Activated CD8-positive, alpha-beta memory T cell treated with anti-CD3 and anti-CD28 coated beads, Interleukin-2, amount 50 U/mL, for 1 hour (primary cell): Measurements from ENCODE around the gene ZKSCAN5.
"Not testable (repeated sequence)": the region's sequence is repeated elsewhere in the genome, so short reads cannot be mapped to it uniquely, and the experiment has no call there.

Experiments used
- DNase-seq: peaks from one replicate; pipeline ENCODE4 v3.0.0-alpha.2; 2020; ENCODE audit errors: extremely low read depth

Gene ZKSCAN5

DNA sequence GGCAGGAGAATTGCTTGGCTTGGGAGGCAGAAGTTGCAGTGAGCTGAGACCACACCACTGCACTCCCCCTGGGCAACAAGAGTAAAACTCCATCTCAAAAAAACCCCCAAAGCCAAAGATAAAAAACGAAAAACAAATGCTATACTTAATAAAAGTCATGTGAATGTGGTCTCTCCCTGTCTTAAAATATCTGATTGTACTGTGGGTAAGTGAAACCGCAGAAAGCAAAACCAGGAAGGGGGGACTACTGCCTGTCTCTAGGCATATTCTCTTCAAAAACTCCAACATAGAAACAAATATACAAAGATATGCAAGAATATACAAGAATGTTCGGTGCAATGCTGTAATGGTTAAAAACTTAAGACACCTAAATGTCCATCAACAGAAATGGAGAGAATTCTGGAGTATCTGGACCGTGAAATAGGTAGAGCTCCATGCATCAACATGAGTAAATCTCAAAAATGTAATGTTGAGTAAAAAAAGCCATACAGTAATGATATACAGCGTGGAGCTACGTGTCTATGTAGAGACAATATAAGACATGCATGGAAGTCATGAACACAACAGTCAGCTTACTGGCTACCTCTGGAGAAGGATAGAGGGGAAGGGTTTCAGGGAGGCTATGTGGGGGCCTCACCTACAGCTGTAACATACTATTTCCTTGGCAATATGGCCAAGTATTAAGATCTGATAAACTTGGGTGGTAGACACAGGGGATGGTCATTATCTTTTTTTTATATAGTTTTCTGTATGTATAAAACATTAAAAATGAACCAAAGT, 6.5 kb upstream of the ZKSCAN5 start:
- DNase-seq, result no peak

DNA sequence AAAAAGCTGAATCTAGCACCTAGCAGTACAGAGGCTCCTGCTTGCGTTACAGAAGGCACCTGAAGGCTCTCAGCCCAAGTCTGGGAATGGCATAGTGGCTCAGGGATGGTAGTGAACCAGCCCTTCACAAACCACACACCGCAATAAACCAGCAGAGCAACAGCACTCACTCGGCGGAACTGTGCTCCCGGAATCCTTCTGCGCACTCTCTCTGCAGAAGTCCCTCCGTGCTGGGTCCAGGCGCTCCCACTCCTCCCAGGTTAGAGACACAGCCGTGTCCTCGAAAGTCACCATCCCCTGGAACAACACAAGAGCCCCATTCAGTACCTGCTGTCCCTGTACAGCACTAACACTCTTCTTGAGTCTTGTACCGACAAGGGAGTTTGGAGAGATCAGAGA, 5.9 kb upstream of the ZKSCAN5 start:
- no peak for DNase-seq

DNA sequence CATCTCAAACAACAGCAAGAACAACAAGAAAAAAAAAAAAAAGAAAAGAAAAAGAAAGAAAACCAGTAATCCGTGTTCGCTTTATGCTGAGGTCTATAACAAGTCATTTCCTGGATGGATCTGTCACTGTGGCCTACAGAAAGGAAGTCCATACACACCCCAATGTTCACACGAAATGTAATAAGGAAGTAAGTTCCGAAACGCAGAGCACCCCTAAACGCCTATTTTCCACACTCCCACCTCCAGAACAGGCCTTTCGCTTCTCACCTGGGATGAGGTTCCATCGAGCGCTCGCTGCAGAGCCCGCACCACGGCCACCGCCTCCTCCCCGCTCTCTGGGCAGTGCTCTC, 5.1 kb upstream of the ZKSCAN5 start:
- DNase-seq, result no peak

DNA sequence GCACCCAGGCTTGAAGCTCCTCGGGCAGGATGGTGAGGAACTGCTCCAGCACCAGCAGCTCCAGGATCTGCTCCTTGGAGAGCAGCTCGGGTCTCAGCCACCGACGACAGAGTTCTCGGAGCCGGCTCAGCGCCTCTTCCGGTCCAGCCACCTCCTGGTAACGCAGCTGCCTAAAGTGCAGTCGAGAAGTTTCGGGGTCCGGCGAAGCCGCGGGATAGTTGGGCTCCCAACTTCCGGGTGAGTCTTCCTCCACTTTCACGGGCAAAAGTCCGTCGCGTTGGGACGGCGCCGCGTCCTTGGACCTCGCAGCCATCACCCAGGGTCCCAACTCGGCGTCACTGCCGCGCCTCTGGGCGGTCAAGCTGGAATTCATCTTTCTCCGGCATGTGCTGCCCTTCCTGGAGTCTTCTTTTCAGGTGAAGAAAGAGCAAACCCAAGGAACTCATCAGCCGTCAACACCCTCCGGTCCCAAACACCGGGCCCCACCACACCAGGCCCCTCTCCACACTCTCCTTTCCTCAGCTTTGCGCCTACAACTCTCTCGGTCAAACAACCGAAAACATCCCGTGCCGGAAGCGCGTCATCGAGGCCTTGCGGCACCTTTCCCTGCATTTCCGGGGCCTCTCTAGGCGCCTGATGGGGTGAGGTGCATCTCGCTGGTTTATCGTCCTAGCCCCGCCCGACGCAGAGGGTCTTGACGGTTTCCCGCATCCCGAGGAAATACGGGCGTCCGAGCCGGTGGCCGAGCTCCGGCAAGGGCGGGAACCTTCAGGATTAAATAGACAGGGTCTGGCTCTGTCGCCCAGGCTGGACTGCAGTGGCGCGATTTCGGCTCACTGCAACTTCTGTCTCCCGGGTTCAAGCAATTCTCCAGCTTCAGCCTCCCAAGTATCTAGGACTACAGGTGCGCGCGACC, 4.5 kb upstream of the ZKSCAN5 start, which contains the start of gene ZNF394:
TSS of gene ZNF394 (minus strand) at position 561 of the 916 bp plus-strand sequence. CDS start at position 373, 188 bp downstream.
- DNase-seq, result peak; percentile 70

DNA sequence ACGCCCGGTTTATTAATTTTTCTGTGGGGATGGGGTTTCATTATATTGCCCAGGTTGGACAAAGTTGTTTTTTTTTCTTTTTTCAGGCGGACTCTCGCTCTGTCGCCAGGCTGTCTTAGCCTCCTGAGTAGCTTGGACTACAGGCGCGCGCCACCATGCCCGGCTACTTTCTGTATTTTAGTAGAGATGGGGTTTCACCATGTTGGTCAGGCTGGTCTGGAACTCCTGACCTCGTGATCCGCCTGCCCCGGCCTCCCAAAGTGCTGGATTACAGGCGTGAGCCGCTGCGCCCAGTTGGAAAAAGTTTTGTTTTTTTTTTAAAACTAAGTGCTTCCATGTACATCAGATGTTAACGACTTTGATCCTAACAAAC, 3.8 kb upstream of the ZKSCAN5 start:
- DNase-seq, result no peak

DNA sequence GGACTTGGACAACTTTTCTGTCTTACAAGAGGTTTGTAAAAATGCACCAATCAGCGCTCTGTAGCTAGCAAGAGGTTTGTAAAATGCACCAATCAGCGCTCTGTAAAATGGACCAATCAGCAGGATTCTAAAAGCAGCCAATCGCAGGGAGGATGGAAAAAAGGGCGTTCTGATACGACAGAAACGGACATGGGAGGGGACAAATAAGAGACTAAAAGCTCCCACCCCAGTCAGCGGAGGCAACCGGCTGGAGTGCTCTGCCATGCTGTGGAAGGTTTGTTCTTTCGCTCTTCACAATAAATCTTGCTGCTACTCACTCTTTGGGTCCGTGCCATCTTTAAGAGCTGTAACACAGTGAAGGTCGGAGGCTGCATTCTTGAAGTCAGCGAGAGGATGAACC, 3.2 kb upstream of the ZKSCAN5 start:
- DNase-seq, result not testable (repeated sequence)

DNA sequence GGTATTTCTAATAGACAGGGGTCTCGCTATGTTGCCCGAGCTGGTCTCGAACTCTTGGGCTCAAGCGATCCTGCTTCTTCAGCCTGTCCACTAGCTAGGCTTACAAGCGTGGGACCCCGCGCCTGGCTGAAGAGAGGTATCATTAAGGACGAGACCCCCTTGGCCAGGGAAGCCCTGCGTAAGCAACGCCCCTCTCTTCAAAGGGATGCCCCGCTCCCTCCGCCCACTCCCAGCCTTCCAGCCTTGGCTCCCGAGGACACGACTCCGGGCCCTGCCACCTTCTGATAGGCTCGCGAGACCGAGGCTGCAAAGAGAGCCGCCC, 220 bp upstream of the ZKSCAN5 start:
- DNase-seq, result no peak

DNA sequence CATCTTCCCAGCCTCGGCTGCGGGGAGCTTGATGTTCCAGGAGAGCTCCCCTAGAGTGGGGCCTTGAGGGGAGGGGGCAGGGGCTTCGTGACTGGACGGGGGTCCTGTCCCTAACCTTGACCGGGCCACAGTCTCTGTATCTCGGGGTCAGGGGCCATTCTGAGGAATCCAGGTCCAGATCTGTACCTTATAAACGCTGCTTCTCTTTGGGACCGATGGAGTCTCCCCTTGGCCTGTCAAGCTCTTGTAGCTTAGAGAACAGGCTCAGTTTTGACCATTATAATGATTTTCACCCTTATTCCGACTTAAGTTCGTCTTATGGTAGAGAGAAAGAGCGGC, 831 bp downstream of the ZKSCAN5 start:
- DNase-seq, result no peak

DNA sequence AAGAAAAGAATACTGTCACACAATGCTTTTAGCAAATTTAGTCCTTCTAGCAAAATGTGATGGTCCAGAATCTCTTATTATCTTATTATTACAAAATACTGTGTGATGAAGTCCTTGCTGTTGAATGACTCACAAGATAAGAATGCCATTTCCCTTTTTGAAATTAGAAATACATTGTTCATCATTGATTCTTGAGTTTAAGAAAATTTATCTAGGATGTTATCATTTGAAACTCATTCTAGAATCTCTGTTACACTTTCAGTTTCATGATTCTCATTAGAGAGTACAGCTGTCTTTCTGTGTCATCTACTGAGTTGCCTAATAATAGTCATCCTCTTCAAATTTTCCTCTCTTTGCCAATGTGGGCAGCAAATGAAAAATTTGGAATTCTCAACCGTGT, 9.6 kb downstream of the ZKSCAN5 start:
- DNase-seq, result no peak

DNA sequence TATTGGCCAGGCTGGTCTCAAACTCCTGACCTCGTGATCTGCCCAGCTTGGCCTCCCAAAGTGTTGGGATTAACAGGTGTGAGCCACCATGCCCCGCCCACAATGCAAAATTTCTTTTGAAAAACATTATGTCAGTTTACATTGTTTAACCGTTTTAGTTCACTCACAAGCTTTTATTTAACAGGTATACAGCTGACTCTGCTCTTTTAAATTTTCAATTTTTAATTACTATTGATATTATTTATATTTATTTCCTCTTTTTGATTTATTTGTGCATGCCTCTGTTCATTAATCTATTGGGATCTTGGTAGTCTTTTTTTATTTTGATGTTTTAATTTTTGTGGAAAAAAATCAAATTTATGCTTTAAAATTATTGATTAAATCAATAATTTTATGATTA, 16.9 kb downstream of the ZKSCAN5 start:
- DNase-seq, result no peak

DNA sequence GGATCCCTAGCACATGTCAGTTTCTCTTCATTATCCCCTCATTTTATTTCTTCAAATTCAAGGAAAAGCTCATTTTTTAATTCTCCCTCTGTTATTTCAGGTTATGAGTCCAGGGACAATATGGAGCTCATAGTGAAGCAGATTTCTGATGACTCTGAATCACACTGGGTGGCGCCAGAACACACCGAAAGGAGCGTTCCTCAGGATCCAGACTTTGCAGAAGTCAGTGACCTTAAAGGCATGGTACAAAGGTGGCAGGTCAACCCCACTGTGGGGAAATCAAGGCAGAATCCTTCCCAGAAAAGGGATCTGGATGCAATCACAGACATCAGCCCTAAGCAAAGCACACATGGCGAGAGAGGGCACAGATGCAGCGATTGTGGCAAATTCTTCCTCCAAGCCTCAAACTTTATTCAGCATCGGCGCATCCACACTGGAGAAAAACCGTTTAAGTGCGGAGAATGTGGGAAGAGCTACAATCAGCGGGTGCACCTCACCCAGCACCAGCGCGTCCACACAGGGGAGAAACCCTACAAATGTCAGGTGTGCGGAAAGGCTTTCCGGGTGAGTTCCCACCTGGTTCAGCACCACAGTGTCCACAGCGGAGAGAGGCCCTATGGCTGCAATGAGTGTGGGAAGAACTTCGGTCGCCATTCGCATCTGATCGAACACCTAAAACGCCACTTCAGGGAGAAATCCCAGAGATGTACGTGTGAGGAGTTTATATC, 21.4 kb downstream of the ZKSCAN5 start:
- no peak for DNase-seq

DNA sequence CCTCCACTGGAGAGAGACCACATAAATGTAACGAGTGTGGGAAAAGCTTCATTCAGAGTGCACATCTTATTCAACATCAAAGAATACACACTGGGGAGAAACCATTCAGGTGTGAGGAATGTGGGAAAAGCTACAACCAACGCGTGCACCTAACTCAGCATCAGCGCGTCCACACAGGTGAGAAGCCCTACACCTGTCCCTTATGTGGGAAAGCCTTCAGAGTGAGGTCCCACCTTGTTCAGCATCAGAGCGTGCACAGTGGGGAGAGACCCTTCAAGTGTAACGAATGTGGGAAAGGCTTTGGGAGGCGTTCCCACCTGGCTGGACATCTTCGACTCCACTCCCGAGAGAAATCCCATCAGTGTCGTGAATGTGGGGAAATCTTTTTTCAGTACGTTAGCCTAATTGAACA, 26.9 kb downstream of the ZKSCAN5 start:
- no peak for DNase-seq

DNA sequence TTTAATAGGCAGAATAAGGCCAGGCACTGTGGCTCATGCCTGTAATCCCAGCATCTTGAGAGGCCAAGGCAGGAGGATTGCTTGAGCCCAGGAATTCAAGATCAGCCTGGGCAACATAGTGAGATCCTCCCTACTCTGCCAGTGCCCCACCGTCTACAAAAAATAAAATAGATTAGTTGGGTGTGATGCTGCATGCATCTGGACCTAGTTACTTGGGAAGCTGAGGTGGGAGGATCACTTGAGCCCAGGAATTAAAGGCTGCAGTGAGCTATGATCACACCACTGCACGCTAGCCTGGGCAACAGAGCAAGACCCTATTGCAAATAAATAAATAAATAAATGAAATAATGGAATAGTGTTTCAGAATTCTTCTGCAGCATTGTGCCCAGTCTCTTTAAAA, 31.2 kb downstream of the ZKSCAN5 start:
- DNase-seq, result no peak

DNA sequence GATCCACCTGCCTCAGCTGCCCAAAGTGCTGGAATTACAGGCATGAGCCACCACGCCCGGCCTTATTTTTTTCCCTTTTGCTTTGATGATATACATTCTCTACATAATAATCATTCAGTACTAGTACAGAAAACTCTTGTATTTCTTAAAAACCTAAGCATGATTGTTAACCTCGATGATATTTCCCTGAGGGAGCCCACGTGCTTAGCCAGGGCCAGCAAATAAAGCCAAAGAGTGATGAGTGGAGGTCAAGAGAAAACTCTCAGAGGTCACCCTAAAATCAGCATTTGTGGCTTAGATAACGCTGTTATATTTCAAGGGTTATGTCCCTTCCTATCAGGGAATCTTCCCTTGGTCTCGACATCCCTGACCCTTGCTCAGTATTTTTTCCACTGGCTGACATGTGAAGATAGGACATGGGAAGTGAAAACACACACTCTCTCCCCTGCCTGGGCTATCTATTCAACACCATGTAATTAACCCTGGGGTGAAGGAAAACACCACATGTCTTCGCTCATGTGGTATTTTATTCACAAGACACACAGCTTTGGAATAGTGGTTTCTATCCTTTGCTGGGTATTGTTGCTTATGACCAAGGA, 34.9 kb downstream of the ZKSCAN5 start:
- no peak for DNase-seq

DNA sequence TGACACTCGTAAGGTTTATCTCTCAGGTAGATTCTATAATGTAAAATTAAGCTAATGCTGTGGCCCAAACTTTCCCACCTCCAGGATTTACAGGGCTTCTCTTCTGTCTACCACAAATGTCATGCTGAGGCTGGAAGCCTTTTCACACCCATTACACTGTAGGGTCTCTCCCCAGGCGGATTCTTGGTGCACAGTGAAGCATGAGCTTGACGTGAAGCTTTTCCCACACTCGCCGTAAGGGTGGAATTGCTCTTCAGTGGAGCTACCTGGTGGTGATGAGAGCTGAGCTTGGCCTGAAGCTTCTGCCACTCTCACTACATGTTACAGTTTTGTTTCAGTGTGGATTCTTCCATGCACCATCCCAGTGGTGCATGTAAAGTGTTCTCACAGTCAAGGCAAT, 36.1 kb downstream of the ZKSCAN5 start:
- no peak for DNase-seq

DNA sequence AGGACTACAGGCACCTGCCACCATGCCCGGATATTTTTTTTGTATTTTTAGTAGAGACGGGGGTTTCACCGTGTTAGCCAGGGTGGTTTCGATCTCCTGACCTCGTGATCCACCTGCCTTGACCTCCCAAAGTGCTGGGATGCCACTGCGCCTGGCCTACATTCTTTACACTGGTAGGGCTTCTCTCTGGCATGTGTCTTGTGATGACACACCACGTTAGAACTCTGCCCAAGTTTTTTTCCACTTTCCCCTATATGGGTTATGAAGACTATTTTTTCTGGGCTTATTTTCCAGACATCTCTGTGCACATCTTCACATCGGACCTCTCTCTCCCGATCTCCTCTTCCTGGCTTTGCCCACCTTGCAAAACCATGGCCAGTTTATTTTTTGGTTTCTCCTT, 36.8 kb downstream of the ZKSCAN5 start:
- no peak for DNase-seq

DNA sequence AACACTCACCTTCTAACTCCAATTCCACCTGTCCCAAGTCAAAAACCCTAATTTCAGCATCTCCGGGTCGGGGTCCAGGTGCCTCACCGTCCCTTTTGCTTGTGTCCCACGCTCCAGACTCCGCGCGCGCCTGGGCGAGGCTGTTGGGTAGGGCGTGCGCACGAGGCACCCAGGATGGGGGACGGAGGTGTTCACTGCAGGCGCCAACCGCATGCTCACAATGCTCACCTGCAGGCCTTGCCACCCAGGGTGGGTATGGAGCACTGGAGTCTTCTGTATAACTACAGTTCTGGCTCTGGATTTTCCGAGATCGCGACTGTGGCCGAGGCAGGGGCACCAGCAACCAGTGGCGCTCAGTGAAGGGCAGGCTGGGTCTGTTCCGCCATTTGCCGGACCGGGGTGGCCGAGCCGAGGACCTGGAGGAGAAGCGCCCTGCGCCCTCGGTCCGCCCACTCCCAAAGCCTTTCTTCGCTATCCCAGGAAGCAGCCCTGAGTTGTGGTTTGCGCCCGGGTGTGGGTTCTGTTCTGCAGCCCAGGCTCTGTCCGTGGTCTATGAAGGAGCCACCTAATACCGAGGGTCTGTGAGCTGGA, 38.7 kb downstream of the ZKSCAN5 start:
- no peak for DNase-seq

DNA sequence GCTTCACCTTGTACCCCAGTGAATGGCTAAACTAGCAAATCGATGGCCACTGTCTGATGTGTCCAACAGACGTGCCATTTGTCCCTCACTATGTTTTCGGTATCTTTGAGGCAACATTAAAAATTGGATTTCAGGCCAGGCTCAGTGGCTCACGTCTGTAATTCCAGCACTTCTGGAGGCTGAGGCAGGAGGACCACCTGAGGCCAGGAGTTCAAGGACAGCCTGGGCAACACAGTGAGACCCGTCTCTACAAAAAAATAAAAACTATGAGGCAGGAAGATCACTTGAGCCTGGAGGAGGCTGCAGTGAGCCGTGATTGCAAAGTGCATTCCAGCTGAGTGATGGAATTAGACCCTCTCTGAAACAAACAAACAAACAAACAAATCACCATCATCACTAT, 39.5 kb downstream of the ZKSCAN5 start:
- no peak for DNase-seq

DNA sequence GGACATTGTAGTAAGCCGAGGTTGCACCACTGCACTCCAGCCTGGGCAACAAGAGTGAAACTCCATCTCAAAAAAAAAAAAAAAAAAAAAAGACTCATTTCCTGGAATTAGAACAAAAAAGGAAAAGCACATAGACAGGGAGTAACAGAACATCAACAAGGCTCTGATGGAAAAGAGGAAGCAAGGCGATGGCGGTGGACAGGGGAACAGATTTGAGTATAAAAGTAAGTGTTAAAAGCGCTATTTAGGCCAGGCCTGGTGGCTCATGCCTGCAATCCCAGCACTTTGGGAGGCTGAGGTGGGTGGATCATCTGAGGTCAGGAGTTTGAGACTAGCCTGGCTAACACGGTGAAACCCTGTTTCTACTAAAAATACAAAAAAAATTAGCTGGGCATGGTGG, 40.8 kb downstream of the ZKSCAN5 start:
- not testable (repeated sequence) for DNase-seq

DNA sequence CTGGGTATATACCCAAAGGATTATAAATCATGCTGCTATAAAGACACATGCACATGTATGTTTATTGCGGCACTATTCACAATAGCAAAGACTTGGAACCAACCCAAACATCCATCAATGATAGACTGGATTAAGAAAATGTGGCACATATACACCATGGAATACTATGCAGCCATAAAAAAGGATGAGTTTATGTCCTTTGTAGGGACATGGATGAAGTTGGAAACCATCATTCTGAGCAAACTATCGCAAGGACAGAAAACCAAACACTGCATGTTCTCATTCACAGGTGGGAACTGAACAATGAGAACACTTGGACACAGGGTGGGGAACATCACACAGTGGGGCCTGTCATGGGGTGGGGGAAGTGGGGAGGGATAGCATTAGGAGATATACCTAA, 45.1 kb downstream of the ZKSCAN5 start:
- DNase-seq, result not testable (repeated sequence)

DNA sequence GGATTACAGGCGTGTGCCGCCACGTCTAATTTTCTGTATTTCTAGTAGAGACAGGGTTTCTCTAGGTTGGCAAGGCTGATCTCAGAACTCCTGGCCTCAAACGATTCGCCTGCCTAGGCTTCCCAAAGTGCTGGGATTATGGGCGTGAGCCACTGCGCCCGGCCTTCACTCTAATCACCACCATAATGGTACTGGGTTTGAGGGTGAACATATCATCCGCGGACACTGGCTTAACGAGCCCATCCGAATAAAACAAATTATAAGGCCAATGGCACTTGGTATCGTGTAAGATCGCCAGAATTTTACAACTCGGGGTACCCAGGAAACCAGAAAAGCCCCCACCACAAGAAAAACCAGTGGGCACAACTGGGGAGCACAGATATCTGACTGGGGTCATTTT, 46.9 kb downstream of the ZKSCAN5 start:
- DNase-seq, result no peak
